Esophagus muscularis mucosa (tissue), 4 donors: ENCODE measurements around the gene LEMD3. TPM values are rescaled to one million over a fixed set of nuclear protein-coding genes. Genes with fewer than 3 reads are reported as not detected.

Experiments
- DNase-seq: peaks from one replicate; pipeline ENCODE4 v3.0.0-alpha.2; 2017; ENCODE audit errors: extremely low spot score
- H3K27ac ChIP-seq, 4 donors: fragments of 200-600 bp; sonication (generic); replicated peaks in 1 of 4; 1 replicate in 3 of 4; 2 replicates in 1 of 4; pipeline ENCODE4 v1.5.1; 2016 to 2019; ENCODE audit warnings: mild to moderate bottlenecking in 1 of 4
- H3K27me3 ChIP-seq, 4 donors: fragments of 200-600 bp; sonication (generic); one replicate each; pipeline versions ENCODE4 v1.5.1 to v1.6.0; 2016 to 2019
- H3K36me3 ChIP-seq, 4 donors: fragments of 200-600 bp; sonication (generic); one replicate each; pipeline ENCODE4 v1.5.1; 2016 to 2019
- H3K4me1 ChIP-seq, 4 donors: fragments of 200-600 bp; sonication (generic); one replicate each; pipeline ENCODE4 v1.5.1; 2016 to 2019
- H3K4me3 ChIP-seq, 4 donors: fragments of 200-600 bp; sonication (generic); 1 replicate in 2 of 4; 2 replicates in 2 of 4; pipeline ENCODE4 v1.5.1; 2016 to 2019; ENCODE audit warnings: mild to moderate bottlenecking in 4 of 4, moderate library complexity in 1 of 4
- H3K9me3 ChIP-seq, 4 donors: fragments of 200-600 bp; sonication (generic); 1 replicate in 3 of 4; 2 replicates in 1 of 4; pipeline ENCODE4 v1.5.1; 2016 to 2019
- EP300 ChIP-seq: sonication (generic); formaldehyde crosslinking; IDR thresholded peaks from one replicate; pipeline ENCODE4 v1.6.1; 2017; ENCODE audit warnings: antibody characterized with exemption
- POLR2A ChIP-seq: fragments of 450-650 bp; IDR thresholded peaks from one replicate; pipeline ENCODE4 v1.6.1; 2017; ENCODE audit warnings: antibody characterized with exemption, moderate library complexity, mild to moderate bottlenecking, low read depth
- POLR2AphosphoS5 ChIP-seq, 2 donors: sonication (generic); formaldehyde crosslinking; IDR thresholded peaks; one replicate each; pipeline ENCODE4 v1.6.1; 2017; ENCODE audit warnings: antibody characterized with exemption in 2 of 2
- WGBS: methylation state at CpG from one replicate; pipeline ENCODE4 v1.1.5; 2018; 5-methylcytosine and 5-hydroxymethylcytosine counted together
- intact Hi-C: fragments of 100-400 bp; cut with DNase I; formaldehyde crosslinking; loops from one replicate; pipeline ENCODE4 v1.15.1; 2023
- total RNA-seq, 4 donors: library from RNA; depleted of rRNA; stranded (reverse); fragments of >200 nt; gene quantifications; one replicate each; pipeline versions ENCODE4 v1.1.0 to v1.2.1, GENCODE V29; 2016
- TF ChIP-seq, protein P1 (sequence below), 3 experiments: fragments of 200-600 bp in 2 of 3; fragments of 450-650 bp in 1 of 3; sonication (generic) in 2 of 3; IDR thresholded peaks; one replicate each; pipeline ENCODE4 v1.5.1; 2017 to 2019; ENCODE audit warnings: antibody characterized with exemption in 3 of 3, mild to moderate bottlenecking in 2 of 3, moderate library complexity in 1 of 3

The LEMD3 gene
- total RNA-seq, 4 donors from 2014 or later: 26.6 to 39.0 (median 29.3) TPM

DNA sequence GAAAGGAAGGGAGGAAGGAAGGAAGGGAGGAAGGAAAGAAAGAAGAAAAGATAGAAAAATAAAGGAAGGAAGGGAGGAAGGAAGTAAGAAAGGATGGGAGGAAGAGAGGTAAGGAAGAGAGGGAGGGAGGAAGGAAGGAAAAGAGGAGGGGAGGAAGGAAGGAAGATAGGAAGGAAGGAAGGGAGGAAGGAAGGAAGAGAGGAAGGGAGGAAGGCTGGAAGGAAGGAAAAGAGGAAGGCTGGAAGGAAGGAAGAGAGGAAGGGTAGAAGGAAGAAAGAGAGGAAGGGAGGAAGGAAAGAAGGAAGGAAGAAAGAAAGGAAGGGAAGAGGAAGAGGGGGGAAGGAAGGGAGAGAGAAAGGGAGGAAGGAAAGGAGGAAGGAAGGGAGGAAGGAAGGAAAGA is 35.5 kb upstream of the LEMD3 start:
- H3K27ac ChIP-seq: no peak overlapping the region
- no peaks in the 10 kb centered on the region for H3K36me3 ChIP-seq
- DNase-seq: no peak
- intact Hi-C loops: no loop called here
- no peak overlapping the region for H3K4me3 ChIP-seq
- H3K9me3 ChIP-seq: peaks cover 0 to 10% (median 8%) of the 10 kb centered on the region in 4 donors
- H3K27me3 ChIP-seq: no peaks in the 10 kb centered on the region
- TF ChIP-seq, protein P1, sequence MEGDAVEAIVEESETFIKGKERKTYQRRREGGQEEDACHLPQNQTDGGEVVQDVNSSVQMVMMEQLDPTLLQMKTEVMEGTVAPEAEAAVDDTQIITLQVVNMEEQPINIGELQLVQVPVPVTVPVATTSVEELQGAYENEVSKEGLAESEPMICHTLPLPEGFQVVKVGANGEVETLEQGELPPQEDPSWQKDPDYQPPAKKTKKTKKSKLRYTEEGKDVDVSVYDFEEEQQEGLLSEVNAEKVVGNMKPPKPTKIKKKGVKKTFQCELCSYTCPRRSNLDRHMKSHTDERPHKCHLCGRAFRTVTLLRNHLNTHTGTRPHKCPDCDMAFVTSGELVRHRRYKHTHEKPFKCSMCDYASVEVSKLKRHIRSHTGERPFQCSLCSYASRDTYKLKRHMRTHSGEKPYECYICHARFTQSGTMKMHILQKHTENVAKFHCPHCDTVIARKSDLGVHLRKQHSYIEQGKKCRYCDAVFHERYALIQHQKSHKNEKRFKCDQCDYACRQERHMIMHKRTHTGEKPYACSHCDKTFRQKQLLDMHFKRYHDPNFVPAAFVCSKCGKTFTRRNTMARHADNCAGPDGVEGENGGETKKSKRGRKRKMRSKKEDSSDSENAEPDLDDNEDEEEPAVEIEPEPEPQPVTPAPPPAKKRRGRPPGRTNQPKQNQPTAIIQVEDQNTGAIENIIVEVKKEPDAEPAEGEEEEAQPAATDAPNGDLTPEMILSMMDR (IDR thresholded peaks at IDR 0.05): no peak
- TF ChIP-seq POLR2AphosphoS5 (IDR thresholded peaks at IDR 0.05) (no peak), POLR2A (no peak), EP300 (no peak)
- H3K4me1 ChIP-seq: no peaks in the 10 kb centered on the region

DNA sequence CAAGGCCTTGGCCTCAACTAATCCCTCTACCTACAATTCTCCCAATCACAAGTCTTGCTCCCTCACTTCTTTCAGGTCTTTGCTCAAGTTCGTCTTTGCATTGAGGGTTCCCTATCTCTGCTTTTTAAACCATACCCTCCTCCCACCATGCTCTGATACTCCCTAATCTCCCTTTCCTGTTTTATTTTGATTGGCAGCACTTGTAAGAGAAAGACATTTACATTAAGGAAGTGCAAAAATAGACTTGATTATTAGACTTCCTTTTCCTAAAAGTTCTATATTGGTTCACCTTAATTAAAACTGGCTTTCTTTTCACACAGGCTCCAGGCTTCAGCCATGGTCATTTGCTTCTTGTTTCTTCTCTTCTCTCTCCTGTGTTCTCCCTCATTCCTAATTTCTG is 30.0 kb upstream of the LEMD3 start:
- Histone ChIP-seq H3K4me3 (no peak overlapping the region), H3K36me3 (no peaks in the 10 kb centered on the region), H3K4me1 (no peaks in the 10 kb centered on the region), H3K27me3 (no peaks in the 10 kb centered on the region), H3K27ac (no peak overlapping the region), H3K9me3 (peaks cover 0 to 10% (median 8%) of the 10 kb centered on the region in 4 donors)
- TF ChIP-seq POLR2AphosphoS5 (IDR thresholded peaks at IDR 0.05): no peak
- TF ChIP-seq, protein P1 (IDR thresholded peaks at IDR 0.05): no peak
- WGBS: 56% methylated on average over 1 of the region's 1 CpG
- DNase-seq: no peak
- intact Hi-C loops: no loop called here

DNA sequence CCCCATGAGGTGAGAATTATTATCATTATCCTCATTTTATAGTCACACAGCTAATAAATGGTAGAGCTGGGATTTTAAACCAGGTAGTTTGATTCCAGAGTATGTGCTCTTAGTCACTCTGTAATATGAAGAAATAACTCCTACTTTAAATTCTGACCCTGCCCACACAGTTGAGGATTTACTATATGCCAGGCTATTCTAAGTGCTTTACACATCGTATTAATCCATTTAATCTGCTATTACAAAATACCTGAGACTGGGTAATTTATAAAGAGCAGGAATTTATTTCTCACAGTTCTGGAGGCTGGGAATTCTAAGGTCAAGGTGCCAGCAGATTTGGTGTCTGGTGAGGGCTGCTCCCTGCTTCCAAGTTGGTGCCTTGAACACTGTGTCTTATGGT is 28.6 kb upstream of the LEMD3 start:
- no peak for DNase-seq
- no peak overlapping the region for H3K4me3 ChIP-seq
- H3K4me1 ChIP-seq: no peaks in the 10 kb centered on the region
- TF ChIP-seq POLR2A: no peak
- TF ChIP-seq, protein P1 (IDR thresholded peaks at IDR 0.05): no peak
- TF ChIP-seq EP300: no peak
- no peak for TF ChIP-seq POLR2AphosphoS5 (IDR thresholded peaks at IDR 0.05)
- intact Hi-C loops: no loop called here
- 96% methylated on average over 1 of the region's 1 CpG for WGBS
- H3K27me3 ChIP-seq: no peaks in the 10 kb centered on the region
- H3K9me3 ChIP-seq: peaks cover 0 to 6% (median 5%) of the 10 kb centered on the region in 4 donors
- no peaks in the 10 kb centered on the region for H3K36me3 ChIP-seq
- no peak overlapping the region for H3K27ac ChIP-seq

DNA sequence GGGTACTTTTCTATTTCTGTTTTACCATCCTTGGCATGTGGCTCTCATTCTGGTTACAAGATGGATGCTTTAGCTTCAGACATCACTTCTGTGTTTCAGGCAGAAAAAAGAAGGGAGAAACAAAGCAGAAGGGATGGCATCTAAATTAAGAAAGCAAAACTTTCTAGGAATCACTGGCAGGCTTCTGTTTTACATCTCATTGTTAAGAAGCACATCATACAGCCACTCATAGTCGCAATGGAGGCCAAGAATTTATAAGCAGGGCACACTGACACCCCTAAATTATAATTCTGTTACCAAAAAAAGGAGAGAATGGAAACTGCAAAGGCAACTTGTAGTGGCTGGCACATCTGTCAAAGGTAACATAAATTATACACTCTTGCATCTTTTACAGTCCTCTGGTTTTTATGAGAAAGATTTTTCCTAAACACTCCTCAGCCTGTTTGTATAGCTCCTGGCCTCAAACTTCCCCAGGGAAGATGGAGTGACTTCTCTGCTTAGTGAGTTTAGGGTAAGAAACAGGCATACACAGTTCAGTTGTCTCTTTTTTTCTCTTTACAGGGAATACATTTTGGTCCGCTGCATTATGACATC is 22.0 kb upstream of the LEMD3 start:
- Histone ChIP-seq H3K27me3 (no peaks in the 10 kb centered on the region), H3K4me3 (no peak overlapping the region), H3K36me3 (no peaks in the 10 kb centered on the region), H3K9me3 (no peaks in the 10 kb centered on the region), H3K27ac (no peak overlapping the region), H3K4me1 (no peaks in the 10 kb centered on the region)
- intact Hi-C loops: no loop called here
- TF ChIP-seq EP300: no peak
- WGBS: 67% methylated on average over 2 of the region's 2 CpGs
- DNase-seq: no peak

DNA sequence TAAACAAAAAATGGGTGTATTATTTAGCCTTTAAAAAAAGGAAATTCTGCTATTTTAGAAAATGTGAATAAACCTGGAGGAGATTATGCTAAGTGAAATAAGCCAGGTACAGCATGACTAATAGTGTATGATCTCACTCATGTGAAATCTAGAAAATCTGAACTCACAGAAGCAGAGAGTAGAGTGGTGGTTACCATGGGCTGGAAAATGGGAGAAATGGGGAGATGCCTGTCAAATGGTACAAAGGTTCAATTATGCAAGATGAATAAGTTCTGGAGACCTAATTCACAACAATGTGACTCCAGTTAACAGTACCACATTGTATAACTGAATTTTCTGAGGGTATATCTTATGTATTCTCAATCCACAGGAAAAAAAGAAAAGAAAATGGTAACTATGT is 17.4 kb upstream of the LEMD3 start:
- Histone ChIP-seq H3K27me3 (no peaks in the 10 kb centered on the region), H3K36me3 (no peaks in the 10 kb centered on the region), H3K4me3 (no peak overlapping the region), H3K9me3 (no peaks in the 10 kb centered on the region), H3K4me1 (no peaks in the 10 kb centered on the region), H3K27ac (no peak overlapping the region)
- intact Hi-C loops: no loop called here
- DNase-seq: no peak
- TF ChIP-seq, protein P1 (IDR thresholded peaks at IDR 0.05): no peak
- TF ChIP-seq POLR2AphosphoS5 (IDR thresholded peaks at IDR 0.05): no peak
- no peak for TF ChIP-seq POLR2A
- TF ChIP-seq EP300: no peak
